SK-N-MC (cell line): ENCODE results near the gene TIGIT.

ENCODE experiments used
- EZH2 ChIP-seq: fragments of 200-600 bp; sonication (generic); IDR thresholded peaks from one replicate; pipeline ENCODE4 v1.6.1; 2017; ENCODE audit warnings: antibody characterized with exemption
- POLR2AphosphoS5 ChIP-seq: IDR thresholded peaks from 2 replicates; pipeline ENCODE4 v1.6.1; 2012; ENCODE audit warnings: mild to moderate bottlenecking, low read depth, low read length, borderline replicate concordance

DNA sequence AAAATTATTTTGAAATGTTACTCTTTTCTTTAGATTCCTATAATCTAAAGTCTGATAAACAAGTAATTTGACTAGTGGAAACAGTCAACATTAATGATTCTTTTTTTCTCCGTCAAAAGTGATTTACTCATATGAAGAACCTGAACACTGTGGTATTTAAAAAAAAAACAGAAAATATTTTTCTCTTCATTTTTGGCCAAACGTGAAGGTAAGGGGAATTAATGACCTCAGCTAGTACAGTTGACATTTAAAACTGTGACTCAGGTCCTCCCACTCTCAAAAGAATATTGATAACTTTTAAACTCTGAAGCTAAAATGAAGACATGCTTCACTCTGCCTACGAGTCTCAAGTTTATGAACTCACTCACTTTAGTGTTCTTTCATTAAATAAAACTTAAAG, 34.5 kb downstream of the TIGIT start:
- no peak for TF ChIP-seq POLR2AphosphoS5
- TF ChIP-seq EZH2, result no peak
